Measurements from ENCODE around the gene RND2. TPM values are rescaled to one million over a fixed set of nuclear protein-coding genes. Genes with fewer than 3 reads are reported as not detected.

The RND2 gene
- total RNA-seq, 1 experiment from 2014 or later = 0.26 TPM

DNA sequence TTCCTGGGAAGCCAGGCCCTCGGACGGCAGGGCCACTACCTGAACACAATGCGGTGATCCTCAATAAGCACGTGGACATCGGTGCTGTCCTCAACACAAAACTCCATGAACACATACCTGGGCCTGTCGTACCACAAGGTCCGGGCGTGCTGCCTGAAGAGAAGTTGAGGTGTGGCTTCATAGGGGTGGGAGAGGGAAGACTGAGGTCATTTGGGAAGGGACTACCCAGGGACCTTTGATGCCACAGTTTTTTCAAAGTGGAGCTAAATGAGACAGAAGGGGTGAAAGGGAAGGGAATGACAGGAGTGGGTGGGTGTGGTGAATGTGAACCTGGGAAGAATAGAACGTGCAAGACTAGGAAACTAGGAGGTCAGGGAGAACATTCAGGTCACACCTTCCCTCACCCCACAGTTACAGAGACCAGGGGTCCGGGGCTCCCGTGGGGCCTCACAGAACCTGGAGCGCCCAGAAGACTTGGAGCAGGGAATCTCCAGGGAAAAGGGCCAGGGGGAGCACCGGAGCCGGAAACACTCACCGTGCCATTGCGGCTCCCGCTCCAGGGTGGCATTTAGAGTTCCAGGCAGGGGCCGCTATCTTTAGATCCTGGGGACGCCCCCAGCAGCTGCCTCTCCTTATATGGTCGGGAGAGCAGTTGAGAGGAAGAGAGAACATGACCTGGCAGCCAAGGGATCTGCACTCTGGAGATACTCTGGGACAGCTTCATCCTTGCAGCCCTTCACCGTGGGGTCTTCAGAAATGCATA, 45.3 kb upstream of the RND2 start, which contains the start of gene PTGES3L:
Gene PTGES3L, minus strand, starts transcription at position 570 of the 763 bp plus-strand sequence. Its CDS starts 27 bp downstream, at position 543.
- ChIA-PET CTCF (no interaction called here), POLR2A (ENCODE audit: unreplicated experiment) (no interaction called here)
- no peaks in the 10 kb centered on the region; the same call in 1 of the 2 replicates for H3F3A ChIP-seq (ENCODE audit: insufficient read depth, low read depth)
- no peaks in the 10 kb centered on the region for H3K9me3 ChIP-seq (ENCODE audit: insufficient read depth, low read depth)
- DNase-seq = peak in 1 of 2 experiments; percentile 35
- H3K9me2 ChIP-seq (ENCODE audit: insufficient read depth) = no peaks in the 10 kb centered on the region
- peak within 1 kb of the TSS; percentile 80 for H2AFZ ChIP-seq
- no peaks in the 10 kb centered on the region for H3K36me3 ChIP-seq (ENCODE audit: low read depth)
- no TSS peak for BruUV-seq (replicated peaks)
- no peaks in the 10 kb centered on the region for H3K27me3 ChIP-seq (ENCODE audit: insufficient read depth, low read depth)
- peak within 1 kb of the TSS; percentile 25; the same call in 1 of the 2 replicates for H3K27ac ChIP-seq
- H4K20me1 ChIP-seq (ENCODE audit: insufficient read depth) = peaks cover 4% of the 10 kb centered on the region; the same call in 1 of the 2 replicates
- H3K79me2 ChIP-seq (ENCODE audit: low read depth) = peaks cover 39% of the 10 kb centered on the region
- H3K4me3 ChIP-seq = peak within 1 kb of the TSS; percentile 81
- intact Hi-C loops (cut with micrococcal nuclease; ENCODE audit: unreplicated experiment) = loop anchor here (1.0 kb wide), 1 partner anchor 11 kb away; no protein-coding TSS in a partner anchor
- H3K4me2 ChIP-seq = peak within 1 kb of the TSS; percentile 95
- H3K4me1 ChIP-seq (replicated peaks; ENCODE audit: insufficient read depth) = peaks cover 20% of the 10 kb centered on the region
- TF ChIP-seq, protein P1, sequence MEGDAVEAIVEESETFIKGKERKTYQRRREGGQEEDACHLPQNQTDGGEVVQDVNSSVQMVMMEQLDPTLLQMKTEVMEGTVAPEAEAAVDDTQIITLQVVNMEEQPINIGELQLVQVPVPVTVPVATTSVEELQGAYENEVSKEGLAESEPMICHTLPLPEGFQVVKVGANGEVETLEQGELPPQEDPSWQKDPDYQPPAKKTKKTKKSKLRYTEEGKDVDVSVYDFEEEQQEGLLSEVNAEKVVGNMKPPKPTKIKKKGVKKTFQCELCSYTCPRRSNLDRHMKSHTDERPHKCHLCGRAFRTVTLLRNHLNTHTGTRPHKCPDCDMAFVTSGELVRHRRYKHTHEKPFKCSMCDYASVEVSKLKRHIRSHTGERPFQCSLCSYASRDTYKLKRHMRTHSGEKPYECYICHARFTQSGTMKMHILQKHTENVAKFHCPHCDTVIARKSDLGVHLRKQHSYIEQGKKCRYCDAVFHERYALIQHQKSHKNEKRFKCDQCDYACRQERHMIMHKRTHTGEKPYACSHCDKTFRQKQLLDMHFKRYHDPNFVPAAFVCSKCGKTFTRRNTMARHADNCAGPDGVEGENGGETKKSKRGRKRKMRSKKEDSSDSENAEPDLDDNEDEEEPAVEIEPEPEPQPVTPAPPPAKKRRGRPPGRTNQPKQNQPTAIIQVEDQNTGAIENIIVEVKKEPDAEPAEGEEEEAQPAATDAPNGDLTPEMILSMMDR (conservative IDR thresholded peaks at IDR 0.05) = no peak
- no peak for TF ChIP-seq EZH2 (IDR thresholded peaks at IDR 0.05; ENCODE audit: low read depth)

DNA sequence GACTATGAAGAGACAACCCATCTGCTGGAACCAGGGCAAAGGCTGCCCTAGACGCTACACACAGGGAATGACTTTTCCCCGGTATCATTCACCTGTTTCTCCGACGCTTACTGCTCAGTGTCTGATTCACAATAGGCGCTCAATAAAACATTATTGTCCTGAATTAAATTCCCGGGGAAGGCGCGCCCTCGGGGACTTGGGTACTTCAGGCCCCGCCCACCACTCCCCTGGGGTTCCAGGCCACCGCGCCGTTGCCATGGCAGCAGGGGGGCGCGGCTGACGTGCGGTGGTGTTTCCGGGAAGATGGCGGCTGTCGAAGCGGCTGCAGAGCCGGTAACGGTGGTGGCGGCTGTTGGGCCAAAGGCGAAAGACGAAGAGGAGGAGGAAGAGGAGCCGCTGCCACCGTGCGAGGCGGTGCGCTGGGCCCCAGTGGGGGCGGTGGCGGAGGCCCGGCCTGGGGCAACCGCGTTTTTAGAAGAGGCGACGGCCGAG, 44.7 kb upstream of the RND2 start, which contains the start of gene RUNDC1:
Gene RUNDC1, plus strand, starts transcription at position 292 of the 492 bp plus-strand sequence. Its CDS starts 12 bp downstream, at position 304.
- DNase-seq = peak; percentile 80 to 90
- ChIA-PET CTCF (no interaction called here), POLR2A (ENCODE audit: unreplicated experiment) (no interaction called here)
- TF ChIP-seq EZH2 (IDR thresholded peaks at IDR 0.05; ENCODE audit: low read depth) = no peak
- TF ChIP-seq, protein P1 (conservative IDR thresholded peaks at IDR 0.05) = no peak
- H3K27ac ChIP-seq = peak within 1 kb of the TSS; percentile 25; the same call in 1 of the 2 replicates
- H4K20me1 ChIP-seq (ENCODE audit: insufficient read depth) = peaks cover 4% of the 10 kb centered on the region; the same call in 1 of the 2 replicates
- peak within 1 kb of the TSS; percentile 80 for H2AFZ ChIP-seq
- no peaks in the 10 kb centered on the region for H3K9me3 ChIP-seq (ENCODE audit: insufficient read depth, low read depth)
- no peaks in the 10 kb centered on the region for H3K9me2 ChIP-seq (ENCODE audit: insufficient read depth)
- BruUV-seq (replicated peaks) = no TSS peak
- H3K36me3 ChIP-seq (ENCODE audit: low read depth) = 0 out of 2 replicates have a peak, but pooled peaks cover 4% of the 10 kb centered on the region
- intact Hi-C loops (cut with micrococcal nuclease; ENCODE audit: unreplicated experiment) = loop anchor here (1.0 kb wide), 1 partner anchor 10 kb away; no protein-coding TSS in a partner anchor
- H3F3A ChIP-seq (ENCODE audit: insufficient read depth, low read depth) = no peaks in the 10 kb centered on the region; the same call in 1 of the 2 replicates
- peaks cover 44% of the 10 kb centered on the region for H3K79me2 ChIP-seq (ENCODE audit: low read depth)
- H3K4me3 ChIP-seq = peak within 1 kb of the TSS; percentile 81
- peak within 1 kb of the TSS; percentile 95 for H3K4me2 ChIP-seq
- H3K27me3 ChIP-seq (ENCODE audit: insufficient read depth, low read depth) = no peaks in the 10 kb centered on the region
- H3K4me1 ChIP-seq (replicated peaks; ENCODE audit: insufficient read depth) = peaks cover 20% of the 10 kb centered on the region

DNA sequence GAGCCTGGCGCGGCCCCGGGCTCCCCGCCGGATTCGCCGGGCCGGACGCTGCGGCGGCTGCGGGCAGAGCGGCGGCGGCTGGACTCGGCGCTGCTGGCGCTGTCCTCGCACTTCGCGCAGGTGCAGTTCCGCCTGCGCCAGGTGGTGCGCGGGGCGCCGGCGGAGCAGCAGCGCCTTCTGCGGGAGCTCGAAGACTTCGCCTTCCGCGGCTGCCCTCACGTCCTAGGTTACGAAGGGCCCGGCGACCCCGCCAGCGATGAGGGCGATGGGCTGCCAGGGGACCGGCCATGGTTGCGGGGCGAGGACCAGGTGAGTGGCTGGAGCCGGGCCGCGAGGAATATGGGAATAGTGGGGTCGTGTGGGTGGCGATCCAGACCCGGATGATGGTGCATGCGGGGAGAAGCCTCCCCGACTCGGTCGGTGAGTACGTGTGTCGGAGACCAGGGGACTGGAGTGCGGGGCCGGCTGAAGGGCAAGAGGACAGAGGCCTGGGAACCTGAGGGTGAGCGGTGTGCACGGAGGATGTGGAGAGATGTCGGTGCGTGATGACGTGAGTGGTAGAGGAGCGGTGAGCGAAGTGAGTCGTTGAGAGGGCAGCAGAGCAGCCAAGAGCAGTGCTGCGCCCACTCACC, 44.1 kb upstream of the RND2 start:
- intact Hi-C loops (cut with micrococcal nuclease; ENCODE audit: unreplicated experiment) = loop anchor here (1.0 kb wide), 1 partner anchor 9 kb away; no protein-coding TSS in a partner anchor
- H3K9me2 ChIP-seq (ENCODE audit: insufficient read depth) = no peaks in the 10 kb centered on the region
- no peak for TF ChIP-seq EZH2 (IDR thresholded peaks at IDR 0.05; ENCODE audit: low read depth)
- TF ChIP-seq, protein P1 (conservative IDR thresholded peaks at IDR 0.05) = no peak
- no peaks in the 10 kb centered on the region; the same call in 1 of the 2 replicates for H3F3A ChIP-seq (ENCODE audit: insufficient read depth, low read depth)
- BruUV-seq (replicated peaks) = no TSS peak
- H3K4me3 ChIP-seq = peak overlapping the region; percentile 81
- peaks cover 47% of the 10 kb centered on the region for H3K79me2 ChIP-seq (ENCODE audit: low read depth)
- peak overlapping the region; percentile 80 for H2AFZ ChIP-seq
- H3K4me1 ChIP-seq (replicated peaks; ENCODE audit: insufficient read depth) = peaks cover 20% of the 10 kb centered on the region
- no peaks in the 10 kb centered on the region for H3K9me3 ChIP-seq (ENCODE audit: insufficient read depth, low read depth)
- no peaks in the 10 kb centered on the region for H3K27me3 ChIP-seq (ENCODE audit: insufficient read depth, low read depth)
- peak overlapping the region; percentile 25; the same call in 1 of the 2 replicates for H3K27ac ChIP-seq
- peaks cover 4% of the 10 kb centered on the region; the same call in 1 of the 2 replicates for H4K20me1 ChIP-seq (ENCODE audit: insufficient read depth)
- POLR2A ChIA-PET (ENCODE audit: unreplicated experiment) = no interaction called here
- H3K4me2 ChIP-seq = peak overlapping the region; percentile 95
- CTCF ChIA-PET = no interaction called here
- peak in 1 of 2 experiments; percentile 29 for DNase-seq
- H3K36me3 ChIP-seq (ENCODE audit: low read depth) = 0 out of 2 replicates have a peak, but pooled peaks cover 4% of the 10 kb centered on the region

Data from PC-9 (cell line).